ENCODE data around the gene RDH5. TPM values are rescaled to one million over a fixed set of nuclear protein-coding genes. Genes with fewer than 3 reads are reported as not detected.
"Not testable (repeated sequence)": the region's sequence is repeated elsewhere in the genome, so short reads cannot be mapped to it uniquely, and the experiment has no call there.

The RDH5 gene
- total RNA-seq, 1 experiment from 2014 or later, result 5.8 TPM

DNA sequence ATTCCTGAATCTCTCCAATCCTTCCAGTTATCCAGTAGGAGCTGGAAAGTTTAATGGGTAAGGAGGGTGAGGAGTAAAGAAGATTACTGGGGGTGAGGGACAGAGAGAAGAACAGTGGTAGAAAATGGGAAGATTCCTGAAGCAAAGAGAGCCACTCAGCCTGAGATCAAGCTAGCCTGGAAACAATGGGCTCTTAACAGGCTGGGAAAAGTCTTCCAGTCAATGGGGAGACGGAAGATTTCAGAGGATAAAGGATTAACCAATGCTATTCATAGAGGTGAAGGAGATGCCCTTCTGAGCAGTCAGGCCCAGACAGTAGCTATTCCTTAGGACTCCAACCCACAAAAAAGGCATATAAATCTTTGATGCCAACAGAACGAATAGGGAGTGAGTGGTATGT lies 37.5 kb downstream of the RDH5 start:
- no peak overlapping the region for H3K4me3 Mint-ChIP-seq
- H3K27me3 Mint-ChIP-seq (ENCODE audit: low read depth), result no peaks in the 10 kb centered on the region
- peaks cover 60% of the 10 kb centered on the region for H3K36me3 Mint-ChIP-seq
- ATAC-seq (no peak), DNase-seq (ENCODE audit: low spot score) (no peak)
- TF ChIP-seq, protein P1, sequence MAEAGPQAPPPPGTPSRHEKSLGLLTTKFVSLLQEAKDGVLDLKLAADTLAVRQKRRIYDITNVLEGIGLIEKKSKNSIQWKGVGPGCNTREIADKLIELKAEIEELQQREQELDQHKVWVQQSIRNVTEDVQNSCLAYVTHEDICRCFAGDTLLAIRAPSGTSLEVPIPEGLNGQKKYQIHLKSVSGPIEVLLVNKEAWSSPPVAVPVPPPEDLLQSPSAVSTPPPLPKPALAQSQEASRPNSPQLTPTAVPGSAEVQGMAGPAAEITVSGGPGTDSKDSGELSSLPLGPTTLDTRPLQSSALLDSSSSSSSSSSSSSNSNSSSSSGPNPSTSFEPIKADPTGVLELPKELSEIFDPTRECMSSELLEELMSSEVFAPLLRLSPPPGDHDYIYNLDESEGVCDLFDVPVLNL (CRISPR knock-in tag; IDR thresholded peaks at IDR 0.05; ENCODE audit: borderline replicate concordance, low read depth), result no peak
- POLR2A ChIA-PET, result interaction anchor here (0.6 kb wide), 2 partner anchors 11 to 256 kb away, joined by 3 read pairs; no protein-coding TSS in a partner anchor
- peaks cover 11% of the 10 kb centered on the region for H3K4me1 Mint-ChIP-seq
- CTCF ChIA-PET, result no interaction called here
- H3K27ac Mint-ChIP-seq, result peak overlapping the region; percentile 59
- no peaks in the 10 kb centered on the region for H3K9me3 Mint-ChIP-seq

- peaks cover 11% of the 10 kb centered on the region for H3K4me1 Mint-ChIP-seq
- CTCF ChIA-PET, result interaction anchor here (1.0 kb wide), 1 partner anchor 15 kb away, joined by 3 read pairs; no protein-coding TSS in a partner anchor
- H3K27ac Mint-ChIP-seq, result not testable (repeated sequence)
Observed at GRCh38 chr12:55758575-55758974, 38.4 kb downstream of the RDH5 start.

GRCh38 chr12:55760663-55761062 lies 40.5 kb downstream of the RDH5 start:
- ChIA-PET POLR2A (no interaction called here), CTCF (no interaction called here)
- no peak overlapping the region for H3K4me3 Mint-ChIP-seq

More at GRCh38 chr12:55758575-55758974, 38.4 kb downstream of the RDH5 start:
- not testable (repeated sequence) for DNase-seq (ENCODE audit: low spot score); H3K4me3 Mint-ChIP-seq; H3K9me3 Mint-ChIP-seq; ATAC-seq; H3K27me3 Mint-ChIP-seq (ENCODE audit: low read depth)
- peaks cover 56% of the 10 kb centered on the region for H3K36me3 Mint-ChIP-seq
- POLR2A ChIA-PET, result interaction anchor here (1.1 kb wide), 1 partner anchor 12 kb away, joined by 3 read pairs; no protein-coding TSS in a partner anchor

DNA sequence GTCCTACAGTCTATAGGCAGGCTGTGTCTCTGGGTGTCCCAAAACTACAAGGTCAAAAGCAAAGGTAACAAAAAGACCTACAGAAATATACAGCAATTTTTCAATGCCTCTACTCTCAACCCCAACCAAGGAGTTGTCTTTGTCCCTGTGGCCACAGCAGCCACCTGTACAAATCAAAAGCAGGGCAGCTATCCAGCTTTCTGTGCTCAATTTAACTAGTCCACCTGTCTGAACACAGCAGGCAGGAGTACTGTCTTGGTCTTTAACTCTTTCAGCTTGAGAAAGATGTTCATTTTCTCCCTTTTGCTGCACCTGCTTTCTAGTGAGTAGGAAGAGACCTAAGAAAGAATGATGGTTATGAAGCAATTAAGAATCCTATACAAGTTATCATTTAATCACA lies 42.5 kb downstream of the RDH5 start:
- no peaks in the 10 kb centered on the region for H3K27me3 Mint-ChIP-seq (ENCODE audit: low read depth)
- no peak for ATAC-seq
- peaks cover 7% of the 10 kb centered on the region for H3K4me1 Mint-ChIP-seq
- no peak for DNase-seq (ENCODE audit: low spot score)
- no peak overlapping the region for H3K4me3 Mint-ChIP-seq
- TF ChIP-seq ZNF219 (CRISPR knock-in tag; IDR thresholded peaks at IDR 0.05; ENCODE audit: borderline replicate concordance), result no peak
- TF ChIP-seq FOXP1 (CRISPR knock-in tag; IDR thresholded peaks at IDR 0.05; ENCODE audit: borderline replicate concordance), result no peak
- peaks cover 46% of the 10 kb centered on the region for H3K36me3 Mint-ChIP-seq
- POLR2A ChIA-PET, result no interaction called here
- H3K9me3 Mint-ChIP-seq, result no peaks in the 10 kb centered on the region
- CTCF ChIA-PET, result interaction anchor here (1.0 kb wide), 1 partner anchor 24 kb away, joined by 3 read pairs; no protein-coding TSS in a partner anchor
- no peak overlapping the region for H3K27ac Mint-ChIP-seq

More at GRCh38 chr12:55760663-55761062, 40.5 kb downstream of the RDH5 start:
- H3K36me3 Mint-ChIP-seq, result peaks cover 52% of the 10 kb centered on the region
- no peaks in the 10 kb centered on the region for H3K9me3 Mint-ChIP-seq
- DNase-seq (ENCODE audit: low spot score) (no peak), ATAC-seq (no peak)
- H3K27me3 Mint-ChIP-seq (ENCODE audit: low read depth), result no peaks in the 10 kb centered on the region
- H3K4me1 Mint-ChIP-seq, result peaks cover 3% of the 10 kb centered on the region
- H3K27ac Mint-ChIP-seq, result no peak overlapping the region
- TF ChIP-seq OVOL2 (CRISPR knock-in tag; IDR thresholded peaks at IDR 0.05; ENCODE audit: borderline replicate concordance), result no peak
- TF ChIP-seq, protein P2, sequence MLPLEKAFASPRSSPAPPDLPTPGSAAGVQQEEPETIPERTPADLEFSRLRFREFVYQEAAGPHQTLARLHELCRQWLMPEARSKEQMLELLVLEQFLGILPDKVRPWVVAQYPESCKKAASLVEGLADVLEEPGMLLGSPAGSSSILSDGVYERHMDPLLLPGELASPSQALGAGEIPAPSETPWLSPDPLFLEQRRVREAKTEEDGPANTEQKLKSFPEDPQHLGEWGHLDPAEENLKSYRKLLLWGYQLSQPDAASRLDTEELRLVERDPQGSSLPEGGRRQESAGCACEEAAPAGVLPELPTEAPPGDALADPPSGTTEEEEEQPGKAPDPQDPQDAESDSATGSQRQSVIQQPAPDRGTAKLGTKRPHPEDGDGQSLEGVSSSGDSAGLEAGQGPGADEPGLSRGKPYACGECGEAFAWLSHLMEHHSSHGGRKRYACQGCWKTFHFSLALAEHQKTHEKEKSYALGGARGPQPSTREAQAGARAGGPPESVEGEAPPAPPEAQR (CRISPR knock-in tag; IDR thresholded peaks at IDR 0.05), result no peak
- no peak for TF ChIP-seq NFATC4 (CRISPR knock-in tag; IDR thresholded peaks at IDR 0.05)
- TF ChIP-seq CDX4 (CRISPR knock-in tag; IDR thresholded peaks at IDR 0.05; ENCODE audit: borderline replicate concordance), result no peak
- TF ChIP-seq HMGA2 (CRISPR knock-in tag; IDR thresholded peaks at IDR 0.05), result no peak

- ChIA-PET POLR2A (no interaction called here), CTCF (interaction anchor here (0.7 to 2.9 kb wide), 4 partner anchors 19 to 175 kb away, joined by 3 to 20 read pairs (median 4); no protein-coding TSS in a partner anchor)
- Mint-ChIP-seq H3K4me1 (peaks cover 7% of the 10 kb centered on the region), H3K27me3 (ENCODE audit: low read depth) (no peaks in the 10 kb centered on the region), H3K4me3 (no peak overlapping the region), H3K27ac (peak overlapping the region; percentile 64), H3K9me3 (no peaks in the 10 kb centered on the region), H3K36me3 (peaks cover 26% of the 10 kb centered on the region)
- DNase-seq (ENCODE audit: low spot score) (no peak), ATAC-seq (no peak)
- TF ChIP-seq ZNF396 (CRISPR knock-in tag; IDR thresholded peaks at IDR 0.05; ENCODE audit: borderline replicate concordance) (no peak), SMAD3 (CRISPR knock-in tag; IDR thresholded peaks at IDR 0.05; ENCODE audit: borderline replicate concordance) (no peak), ATF6 (CRISPR knock-in tag; IDR thresholded peaks at IDR 0.05) (no peak), CREB1 (CRISPR knock-in tag; IDR thresholded peaks at IDR 0.05) (no peak), CBFB (CRISPR knock-in tag; IDR thresholded peaks at IDR 0.05; ENCODE audit: low read depth) (no peak)
- TF ChIP-seq, protein P3, sequence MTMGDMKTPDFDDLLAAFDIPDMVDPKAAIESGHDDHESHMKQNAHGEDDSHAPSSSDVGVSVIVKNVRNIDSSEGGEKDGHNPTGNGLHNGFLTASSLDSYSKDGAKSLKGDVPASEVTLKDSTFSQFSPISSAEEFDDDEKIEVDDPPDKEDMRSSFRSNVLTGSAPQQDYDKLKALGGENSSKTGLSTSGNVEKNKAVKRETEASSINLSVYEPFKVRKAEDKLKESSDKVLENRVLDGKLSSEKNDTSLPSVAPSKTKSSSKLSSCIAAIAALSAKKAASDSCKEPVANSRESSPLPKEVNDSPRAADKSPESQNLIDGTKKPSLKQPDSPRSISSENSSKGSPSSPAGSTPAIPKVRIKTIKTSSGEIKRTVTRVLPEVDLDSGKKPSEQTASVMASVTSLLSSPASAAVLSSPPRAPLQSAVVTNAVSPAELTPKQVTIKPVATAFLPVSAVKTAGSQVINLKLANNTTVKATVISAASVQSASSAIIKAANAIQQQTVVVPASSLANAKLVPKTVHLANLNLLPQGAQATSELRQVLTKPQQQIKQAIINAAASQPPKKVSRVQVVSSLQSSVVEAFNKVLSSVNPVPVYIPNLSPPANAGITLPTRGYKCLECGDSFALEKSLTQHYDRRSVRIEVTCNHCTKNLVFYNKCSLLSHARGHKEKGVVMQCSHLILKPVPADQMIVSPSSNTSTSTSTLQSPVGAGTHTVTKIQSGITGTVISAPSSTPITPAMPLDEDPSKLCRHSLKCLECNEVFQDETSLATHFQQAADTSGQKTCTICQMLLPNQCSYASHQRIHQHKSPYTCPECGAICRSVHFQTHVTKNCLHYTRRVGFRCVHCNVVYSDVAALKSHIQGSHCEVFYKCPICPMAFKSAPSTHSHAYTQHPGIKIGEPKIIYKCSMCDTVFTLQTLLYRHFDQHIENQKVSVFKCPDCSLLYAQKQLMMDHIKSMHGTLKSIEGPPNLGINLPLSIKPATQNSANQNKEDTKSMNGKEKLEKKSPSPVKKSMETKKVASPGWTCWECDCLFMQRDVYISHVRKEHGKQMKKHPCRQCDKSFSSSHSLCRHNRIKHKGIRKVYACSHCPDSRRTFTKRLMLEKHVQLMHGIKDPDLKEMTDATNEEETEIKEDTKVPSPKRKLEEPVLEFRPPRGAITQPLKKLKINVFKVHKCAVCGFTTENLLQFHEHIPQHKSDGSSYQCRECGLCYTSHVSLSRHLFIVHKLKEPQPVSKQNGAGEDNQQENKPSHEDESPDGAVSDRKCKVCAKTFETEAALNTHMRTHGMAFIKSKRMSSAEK (CRISPR knock-in tag; IDR thresholded peaks at IDR 0.05; ENCODE audit: borderline replicate concordance), result no peak
Observed at GRCh38 chr12:55765736-55766290, 45.6 kb downstream of the RDH5 start.

Data from WTC11 (cell line).